ENCODE measurements around the gene ZNF784. TPM values are rescaled to one million over a fixed set of nuclear protein-coding genes. Genes with fewer than 3 reads are reported as not detected.
A peak's percentile ranks its signal among the peaks of the same experiment; 100 is the strongest.

Gene ZNF784
- total RNA-seq, 1 donor from 2014 or later = 6.8 TPM

- no peaks in the 10 kb centered on the region for H3K9me3 Mint-ChIP-seq (ENCODE audit: unreplicated experiment)
- no peak for TF ChIP-seq CTCF (IDR thresholded peaks at IDR 0.05; ENCODE audit: unreplicated experiment)
- H3K27ac Mint-ChIP-seq (ENCODE audit: unreplicated experiment) = no peak overlapping the region
- H3K27me3 Mint-ChIP-seq (ENCODE audit: unreplicated experiment) = peaks cover 7% of the 10 kb centered on the region
- no peak for DNase-seq (ENCODE audit: low spot score)
- peaks cover 35% of the 10 kb centered on the region for H3K36me3 Mint-ChIP-seq (ENCODE audit: low read depth, unreplicated experiment)
- H3K4me1 Mint-ChIP-seq (ENCODE audit: unreplicated experiment) = peaks cover 3% of the 10 kb centered on the region
- H3K4me3 Mint-ChIP-seq (ENCODE audit: unreplicated experiment) = peak overlapping the region; percentile 77
These were observed 31.1 kb downstream of the ZNF784 start for GRCh38 chr19:55593096-55593772.

GRCh38 chr19:55592391-55593090 lies 31.8 kb downstream of the ZNF784 start:
- no peak for TF ChIP-seq CTCF (IDR thresholded peaks at IDR 0.05; ENCODE audit: unreplicated experiment)
- Mint-ChIP-seq H3K4me1 (ENCODE audit: unreplicated experiment) (peaks cover 3% of the 10 kb centered on the region), H3K9me3 (ENCODE audit: unreplicated experiment) (no peaks in the 10 kb centered on the region), H3K4me3 (ENCODE audit: unreplicated experiment) (no peak overlapping the region), H3K27me3 (ENCODE audit: unreplicated experiment) (peaks cover 7% of the 10 kb centered on the region), H3K36me3 (ENCODE audit: low read depth, unreplicated experiment) (peaks cover 35% of the 10 kb centered on the region), H3K27ac (ENCODE audit: unreplicated experiment) (no peak overlapping the region)
- no peak for DNase-seq (ENCODE audit: low spot score)

GRCh38 chr19:55591555-55591954 lies 32.8 kb downstream of the ZNF784 start:
- Mint-ChIP-seq H3K27ac (ENCODE audit: unreplicated experiment) (peak overlapping the region; percentile 71), H3K27me3 (ENCODE audit: unreplicated experiment) (peaks cover 9% of the 10 kb centered on the region), H3K4me3 (ENCODE audit: unreplicated experiment) (peak overlapping the region; percentile 72), H3K9me3 (ENCODE audit: unreplicated experiment) (no peaks in the 10 kb centered on the region), H3K36me3 (ENCODE audit: low read depth, unreplicated experiment) (peaks cover 28% of the 10 kb centered on the region), H3K4me1 (ENCODE audit: unreplicated experiment) (peaks cover 11% of the 10 kb centered on the region)
- no peak for TF ChIP-seq CTCF (IDR thresholded peaks at IDR 0.05; ENCODE audit: unreplicated experiment)
- DNase-seq (ENCODE audit: low spot score) = no peak

GRCh38 chr19:55590617-55591016 lies 33.7 kb downstream of the ZNF784 start:
- no peaks in the 10 kb centered on the region for H3K9me3 Mint-ChIP-seq (ENCODE audit: unreplicated experiment)
- H3K27me3 Mint-ChIP-seq (ENCODE audit: unreplicated experiment) = peaks cover 11% of the 10 kb centered on the region
- no peak overlapping the region for H3K4me3 Mint-ChIP-seq (ENCODE audit: unreplicated experiment)
- H3K4me1 Mint-ChIP-seq (ENCODE audit: unreplicated experiment) = peaks cover 11% of the 10 kb centered on the region
- DNase-seq (ENCODE audit: low spot score) = no peak
- no peak for TF ChIP-seq CTCF (IDR thresholded peaks at IDR 0.05; ENCODE audit: unreplicated experiment)
- H3K36me3 Mint-ChIP-seq (ENCODE audit: low read depth, unreplicated experiment) = peaks cover 19% of the 10 kb centered on the region
- H3K27ac Mint-ChIP-seq (ENCODE audit: unreplicated experiment) = no peak overlapping the region

GRCh38 chr19:55590109-55590508 lies 34.3 kb downstream of the ZNF784 start:
- TF ChIP-seq CTCF (IDR thresholded peaks at IDR 0.05; ENCODE audit: unreplicated experiment) = no peak
- no peak for DNase-seq (ENCODE audit: low spot score)
- Mint-ChIP-seq H3K4me3 (ENCODE audit: unreplicated experiment) (no peak overlapping the region), H3K4me1 (ENCODE audit: unreplicated experiment) (peaks cover 16% of the 10 kb centered on the region), H3K9me3 (ENCODE audit: unreplicated experiment) (no peaks in the 10 kb centered on the region), H3K36me3 (ENCODE audit: low read depth, unreplicated experiment) (peaks cover 18% of the 10 kb centered on the region), H3K27ac (ENCODE audit: unreplicated experiment) (peak overlapping the region; percentile 28), H3K27me3 (ENCODE audit: unreplicated experiment) (peaks cover 15% of the 10 kb centered on the region)
